LNCaP clone FGC (cell line): ENCODE data around the gene NRAP.
A peak's percentile ranks its signal among the peaks of the same experiment; 100 is the strongest.

Experiments
- DNase-seq: peaks from one replicate; pipeline ENCODE4 v3.0.0-alpha.2; 2011; ENCODE audit warnings: low read depth
- H3K4me3 ChIP-seq: 2 replicates; pipeline ENCODE4 v1.5.1; 2011; ENCODE audit warnings: mild to moderate bottlenecking, low read depth, low read length, control low read depth
- CTCF ChIP-seq: IDR thresholded peaks from 2 replicates; pipeline ENCODE4 v1.5.1; 2012; ENCODE audit warnings: mild to moderate bottlenecking; ENCODE audit not compliant: control insufficient read depth, insufficient read depth; ENCODE audit errors: extremely low read depth

Gene NRAP

GRCh38 chr10:113620511-113620910 is 43.3 kb downstream of the NRAP start:
- TF ChIP-seq CTCF: no peak
- no peak overlapping the region for H3K4me3 ChIP-seq
- DNase-seq: no peak

GRCh38 chr10:113619401-113619800 is 44.4 kb downstream of the NRAP start:
- no peak overlapping the region for H3K4me3 ChIP-seq
- TF ChIP-seq CTCF: no peak
- DNase-seq: no peak

- peak; percentile 63 for DNase-seq
- H3K4me3 ChIP-seq: no peak overlapping the region
- TF ChIP-seq CTCF: no peak
Observed at GRCh38 chr10:113618338-113618737, 45.5 kb downstream of the NRAP start.

GRCh38 chr10:113617086-113617485 is 46.8 kb downstream of the NRAP start:
- no peak for DNase-seq
- no peak overlapping the region for H3K4me3 ChIP-seq
- TF ChIP-seq CTCF: no peak

- no peak for DNase-seq
- peak; percentile 55 for TF ChIP-seq CTCF
- H3K4me3 ChIP-seq: no peak overlapping the region
Observed at GRCh38 chr10:113616244-113617074, 47.4 kb downstream of the NRAP start.

GRCh38 chr10:113613977-113614690 is 49.7 kb downstream of the NRAP start:
- no peak overlapping the region for H3K4me3 ChIP-seq
- no peak for DNase-seq
- TF ChIP-seq CTCF: no peak
